ENCODE data around the gene CDCA7L.

CDCA7L gene

DNA sequence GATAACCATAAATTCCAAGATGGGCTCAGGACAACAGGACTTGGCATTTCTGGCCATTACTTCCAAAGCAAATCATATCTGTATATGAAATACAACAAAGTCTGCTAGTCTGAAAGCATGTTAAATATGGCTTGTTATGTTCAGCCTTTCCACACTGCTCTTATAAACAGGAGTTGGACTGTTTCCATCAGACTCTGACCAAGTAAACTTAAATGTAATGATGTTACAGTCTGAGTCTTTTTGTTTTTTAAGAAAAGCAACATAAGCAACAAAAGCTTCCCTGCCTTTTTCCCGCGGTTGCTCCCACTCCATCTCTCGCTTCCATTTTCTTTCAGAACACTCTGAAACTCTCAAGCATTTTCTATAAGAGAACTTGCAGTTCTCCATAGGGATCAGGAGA is 8.1 kb upstream of the CDCA7L start:
- Mint-ChIP-seq H3K27ac (no peak overlapping the region), H3K27me3 (peaks cover 3% of the 10 kb centered on the region), H3K36me3 (ENCODE audit: low read depth) (no peaks in the 10 kb centered on the region), H3K4me1 (ENCODE audit: low read depth) (no peaks in the 10 kb centered on the region), H3K4me3 (no peak overlapping the region), H3K9me3 (no peaks in the 10 kb centered on the region)

DNA sequence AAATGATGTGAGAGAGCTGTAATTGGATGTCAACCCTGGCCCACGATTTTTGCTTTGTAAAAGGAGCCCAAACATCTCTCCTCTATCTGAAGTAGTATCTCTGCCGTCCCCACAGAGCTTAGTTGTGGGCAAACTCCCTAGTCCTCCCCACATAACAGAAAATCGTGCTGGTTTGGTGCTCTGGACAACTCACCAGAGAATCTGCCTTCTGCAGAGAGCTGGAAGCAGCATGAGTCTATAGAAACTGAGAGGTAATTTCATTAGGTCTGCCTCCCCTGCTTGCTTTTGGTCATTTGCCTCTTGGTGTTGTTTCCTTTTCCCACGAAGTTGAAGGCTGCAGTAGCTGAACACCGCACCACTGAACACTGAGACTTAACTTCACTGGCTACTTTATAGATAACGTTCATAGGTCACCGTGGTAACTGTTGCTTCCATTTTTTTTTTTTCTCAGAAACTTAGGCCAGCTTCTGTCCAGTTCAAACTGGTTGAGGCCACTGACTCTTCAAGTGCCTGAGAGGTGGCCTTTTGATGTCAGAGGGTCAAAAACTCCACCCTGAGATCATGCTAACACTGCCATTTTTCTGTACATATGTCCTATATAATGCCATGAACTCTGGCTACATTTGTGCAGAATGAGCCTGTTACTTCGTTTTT is 3.3 kb upstream of the CDCA7L start:
- Mint-ChIP-seq H3K27me3 (peaks cover 8% of the 10 kb centered on the region), H3K4me3 (no peak overlapping the region), H3K27ac (no peak overlapping the region), H3K4me1 (ENCODE audit: low read depth) (peaks cover 34% of the 10 kb centered on the region), H3K9me3 (no peaks in the 10 kb centered on the region), H3K36me3 (ENCODE audit: low read depth) (peaks cover 3% of the 10 kb centered on the region)

DNA sequence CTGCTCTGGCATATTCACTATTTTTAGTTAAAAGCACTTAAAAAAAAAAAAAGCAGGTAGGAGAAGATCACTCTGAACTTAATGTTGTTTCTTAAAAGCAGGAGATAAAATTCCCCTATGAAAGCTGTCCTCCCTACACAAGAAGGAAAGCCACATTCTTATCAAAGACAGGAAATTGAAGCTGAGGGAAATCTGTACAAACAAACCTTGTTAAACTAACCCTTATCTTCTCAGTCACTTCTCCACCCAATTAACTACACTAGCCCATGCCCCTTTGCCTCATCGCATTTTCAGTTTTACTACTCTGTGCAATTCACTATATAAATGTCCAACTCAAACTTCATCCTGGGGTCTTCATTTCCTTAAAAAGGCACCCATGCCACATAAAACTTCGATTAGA is 2.7 kb upstream of the CDCA7L start:
- Mint-ChIP-seq H3K27me3 (peaks cover 8% of the 10 kb centered on the region), H3K4me3 (no peak overlapping the region), H3K36me3 (ENCODE audit: low read depth) (peaks cover 6% of the 10 kb centered on the region), H3K4me1 (ENCODE audit: low read depth) (peaks cover 41% of the 10 kb centered on the region), H3K27ac (no peak overlapping the region), H3K9me3 (no peaks in the 10 kb centered on the region)

DNA sequence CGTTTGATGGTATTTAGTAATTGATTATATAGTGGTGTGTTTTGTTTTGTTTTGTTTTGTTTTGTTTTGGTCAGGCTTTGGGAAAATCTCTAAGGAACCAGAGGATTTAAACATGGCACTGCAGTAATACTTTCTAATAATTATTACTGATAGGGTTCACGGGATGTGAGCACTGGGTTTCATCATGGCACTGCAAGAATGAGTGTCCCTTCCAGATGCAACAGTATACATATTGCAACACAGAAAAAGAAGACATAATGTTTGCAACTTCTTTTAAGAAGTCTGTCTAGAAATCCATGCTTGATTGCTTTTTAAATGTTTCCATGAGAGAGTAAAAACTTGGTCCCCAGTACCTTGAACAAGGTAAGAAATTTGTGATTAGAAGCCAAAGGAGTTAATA is 2.2 kb upstream of the CDCA7L start:
- no peak overlapping the region for H3K27ac Mint-ChIP-seq
- no peaks in the 10 kb centered on the region for H3K9me3 Mint-ChIP-seq
- peaks cover 10% of the 10 kb centered on the region for H3K36me3 Mint-ChIP-seq (ENCODE audit: low read depth)
- H3K4me3 Mint-ChIP-seq: no peak overlapping the region
- H3K27me3 Mint-ChIP-seq: peaks cover 8% of the 10 kb centered on the region
- peaks cover 45% of the 10 kb centered on the region for H3K4me1 Mint-ChIP-seq (ENCODE audit: low read depth)

DNA sequence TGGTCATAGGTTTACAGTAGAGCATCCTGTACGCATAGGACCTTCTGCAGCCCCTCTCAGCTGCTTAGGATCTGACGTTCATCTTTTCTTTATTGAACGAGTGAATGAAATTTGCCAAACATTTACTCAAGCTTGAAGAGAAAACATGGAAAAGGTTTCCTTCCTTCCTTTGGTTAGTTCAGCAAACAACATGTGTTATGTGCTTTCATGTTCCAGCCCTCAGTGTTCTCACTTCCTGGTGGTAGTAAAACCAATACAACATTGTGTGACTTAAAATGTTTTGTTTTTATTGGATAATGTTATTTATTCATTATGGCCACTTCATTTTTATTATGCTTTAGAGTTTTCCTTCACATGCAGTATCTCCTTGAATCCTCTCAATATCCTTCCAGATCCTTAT is 1.4 kb upstream of the CDCA7L start:
- no peak overlapping the region for H3K27ac Mint-ChIP-seq
- H3K9me3 Mint-ChIP-seq: no peaks in the 10 kb centered on the region
- peaks cover 13% of the 10 kb centered on the region for H3K36me3 Mint-ChIP-seq (ENCODE audit: low read depth)
- peaks cover 8% of the 10 kb centered on the region for H3K27me3 Mint-ChIP-seq
- peaks cover 54% of the 10 kb centered on the region for H3K4me1 Mint-ChIP-seq (ENCODE audit: low read depth)
- no peak overlapping the region for H3K4me3 Mint-ChIP-seq

DNA sequence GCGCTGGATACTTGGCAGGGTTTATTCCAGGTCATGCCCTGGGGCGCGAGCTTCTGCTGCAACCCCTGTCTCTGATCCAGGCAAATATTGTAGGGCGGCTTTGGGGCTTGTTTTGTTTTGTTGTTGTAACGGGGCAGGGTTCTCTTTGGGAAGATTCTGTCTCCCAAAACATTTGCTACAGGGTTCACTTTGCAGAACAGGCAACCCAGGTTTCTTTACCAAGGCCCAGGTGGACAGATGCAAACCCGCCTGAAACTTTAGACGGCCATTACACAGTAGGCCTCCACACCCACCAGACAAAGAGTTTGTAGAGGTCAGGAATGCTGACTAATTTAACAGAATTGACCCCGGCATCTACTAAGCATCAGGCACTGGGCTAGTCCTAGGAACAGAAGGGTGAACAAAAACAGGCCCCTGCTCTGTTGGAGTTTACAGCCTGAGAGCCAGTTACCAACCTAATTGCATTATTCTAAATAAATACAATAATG is 567 bp upstream of the CDCA7L start:
- H3K27me3 Mint-ChIP-seq: peaks cover 8% of the 10 kb centered on the region
- H3K4me1 Mint-ChIP-seq (ENCODE audit: low read depth): peaks cover 62% of the 10 kb centered on the region
- H3K9me3 Mint-ChIP-seq: no peaks in the 10 kb centered on the region
- peak overlapping the region; percentile 90 for H3K4me3 Mint-ChIP-seq
- peak overlapping the region; percentile 88 for H3K27ac Mint-ChIP-seq
- peaks cover 14% of the 10 kb centered on the region for H3K36me3 Mint-ChIP-seq (ENCODE audit: low read depth)

DNA sequence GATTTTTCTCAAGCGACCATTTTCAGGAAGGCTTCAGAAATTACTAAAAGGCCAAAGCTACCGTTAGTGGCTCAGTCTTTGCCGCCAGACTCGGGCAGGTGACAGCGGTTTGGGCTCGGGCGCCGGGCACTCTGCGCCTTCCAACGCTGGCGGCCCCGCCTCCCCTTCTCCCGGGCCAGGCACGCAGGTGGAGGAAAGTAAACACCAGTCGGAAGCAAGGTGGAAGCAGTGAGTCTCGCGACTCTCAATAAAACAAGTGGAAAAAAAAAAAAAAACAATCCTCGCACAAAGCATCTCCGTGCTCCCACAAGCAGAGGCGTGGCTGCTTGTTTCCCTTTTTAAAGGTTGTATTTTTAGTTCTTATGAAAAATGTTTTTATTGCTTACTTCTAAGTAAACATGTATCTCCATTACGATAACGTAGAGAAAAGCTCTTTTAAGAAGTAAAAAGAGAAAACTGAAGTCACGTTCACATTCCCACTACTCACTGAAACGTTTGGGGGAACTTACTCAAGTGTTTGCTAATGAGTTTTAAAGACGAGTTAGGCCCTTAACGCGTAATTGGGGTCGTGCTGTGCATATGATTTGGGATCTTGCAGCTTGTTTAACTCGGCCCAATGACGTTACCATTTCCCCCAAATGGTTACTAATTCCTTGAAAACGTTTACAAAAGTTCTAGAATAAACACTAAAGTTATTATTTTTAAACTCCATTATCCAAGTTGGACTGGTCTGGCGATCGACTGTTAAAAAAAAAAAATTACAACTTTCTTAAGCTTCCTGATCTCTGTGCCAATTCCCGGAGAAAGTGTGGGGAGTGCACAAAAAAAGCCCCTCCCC is 864 bp downstream of the CDCA7L start:
- Mint-ChIP-seq H3K27me3 (peaks cover 4% of the 10 kb centered on the region), H3K9me3 (no peaks in the 10 kb centered on the region), H3K4me3 (peak overlapping the region; percentile 90), H3K4me1 (ENCODE audit: low read depth) (peaks cover 76% of the 10 kb centered on the region), H3K27ac (peak overlapping the region; percentile 88), H3K36me3 (ENCODE audit: low read depth) (peaks cover 21% of the 10 kb centered on the region)

DNA sequence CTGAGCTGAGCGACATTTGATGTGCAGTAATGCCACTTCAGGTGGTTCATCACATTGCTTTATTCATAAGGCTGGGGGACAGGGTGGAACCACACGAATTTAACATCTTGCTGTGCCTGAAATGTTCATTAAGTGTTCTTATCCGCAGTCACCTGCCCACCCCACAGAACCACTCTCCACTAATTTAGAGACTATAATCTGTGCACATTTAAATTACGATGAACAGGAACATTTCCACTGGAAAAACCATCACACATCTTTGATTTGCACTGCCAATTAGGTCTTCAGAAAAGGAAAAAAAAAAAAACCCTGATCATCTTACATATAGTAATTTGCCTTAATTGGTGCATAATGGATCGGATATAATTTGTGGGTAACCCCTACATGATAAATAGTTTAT is 2.3 kb downstream of the CDCA7L start:
- H3K27ac Mint-ChIP-seq: peak overlapping the region; percentile 24
- peaks cover 26% of the 10 kb centered on the region for H3K36me3 Mint-ChIP-seq (ENCODE audit: low read depth)
- H3K27me3 Mint-ChIP-seq: peaks cover 4% of the 10 kb centered on the region
- no peaks in the 10 kb centered on the region for H3K9me3 Mint-ChIP-seq
- peaks cover 87% of the 10 kb centered on the region for H3K4me1 Mint-ChIP-seq (ENCODE audit: low read depth)
- H3K4me3 Mint-ChIP-seq: peak overlapping the region; percentile 90

DNA sequence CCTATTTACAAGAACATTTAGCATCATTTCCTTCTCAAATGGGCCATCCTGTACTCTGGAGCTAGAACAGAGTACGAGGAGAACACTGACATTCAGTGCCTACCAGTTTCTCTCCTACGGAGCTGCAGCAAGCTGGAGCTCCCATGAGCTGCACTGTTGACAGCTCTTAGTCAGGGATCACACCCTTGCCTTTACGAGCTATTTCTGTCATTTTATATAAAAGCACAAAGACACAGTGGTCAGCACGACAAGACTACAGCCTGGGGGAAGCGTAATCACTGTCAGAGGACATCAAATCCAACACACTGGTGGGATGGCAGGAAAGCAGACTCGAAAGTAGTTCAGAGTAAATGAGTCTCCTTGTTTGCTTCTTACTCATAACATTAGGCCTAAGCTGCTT is 2.7 kb downstream of the CDCA7L start:
- H3K4me3 Mint-ChIP-seq: peak overlapping the region; percentile 90
- H3K36me3 Mint-ChIP-seq (ENCODE audit: low read depth): peaks cover 31% of the 10 kb centered on the region
- peak overlapping the region; percentile 24 for H3K27ac Mint-ChIP-seq
- H3K4me1 Mint-ChIP-seq (ENCODE audit: low read depth): peaks cover 87% of the 10 kb centered on the region
- H3K9me3 Mint-ChIP-seq: no peaks in the 10 kb centered on the region
- peaks cover 4% of the 10 kb centered on the region for H3K27me3 Mint-ChIP-seq

DNA sequence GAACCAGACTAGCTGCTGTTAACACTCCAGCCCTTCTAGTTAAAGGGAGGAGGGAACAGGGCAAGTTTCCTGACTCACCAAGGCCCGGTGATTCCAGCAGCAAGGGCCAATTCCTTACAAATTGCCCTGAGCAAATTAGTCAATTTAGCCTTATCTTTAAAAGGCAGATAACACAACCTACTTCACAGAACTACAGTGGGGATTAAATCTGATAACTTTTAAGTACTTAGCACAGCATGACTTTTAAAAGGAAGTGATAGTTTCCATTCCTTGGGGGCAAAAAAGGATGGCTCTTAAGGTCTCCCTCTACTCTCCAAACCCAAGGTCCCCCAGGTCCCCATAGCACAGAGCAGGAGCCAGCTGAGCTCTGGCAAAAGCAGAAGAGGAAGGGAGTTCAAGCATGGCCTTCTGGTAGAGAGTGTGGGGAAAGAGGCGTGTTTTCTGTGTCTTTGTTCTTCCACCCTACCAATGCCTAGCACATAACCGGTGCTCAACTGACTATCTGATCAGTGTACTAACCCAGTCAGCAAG is 4.0 kb downstream of the CDCA7L start:
- peaks cover 82% of the 10 kb centered on the region for H3K4me1 Mint-ChIP-seq (ENCODE audit: low read depth)
- H3K4me3 Mint-ChIP-seq: peak overlapping the region; percentile 90
- no peaks in the 10 kb centered on the region for H3K27me3 Mint-ChIP-seq
- H3K9me3 Mint-ChIP-seq: no peaks in the 10 kb centered on the region
- peak overlapping the region; percentile 21 for H3K27ac Mint-ChIP-seq
- peaks cover 41% of the 10 kb centered on the region for H3K36me3 Mint-ChIP-seq (ENCODE audit: low read depth)

DNA sequence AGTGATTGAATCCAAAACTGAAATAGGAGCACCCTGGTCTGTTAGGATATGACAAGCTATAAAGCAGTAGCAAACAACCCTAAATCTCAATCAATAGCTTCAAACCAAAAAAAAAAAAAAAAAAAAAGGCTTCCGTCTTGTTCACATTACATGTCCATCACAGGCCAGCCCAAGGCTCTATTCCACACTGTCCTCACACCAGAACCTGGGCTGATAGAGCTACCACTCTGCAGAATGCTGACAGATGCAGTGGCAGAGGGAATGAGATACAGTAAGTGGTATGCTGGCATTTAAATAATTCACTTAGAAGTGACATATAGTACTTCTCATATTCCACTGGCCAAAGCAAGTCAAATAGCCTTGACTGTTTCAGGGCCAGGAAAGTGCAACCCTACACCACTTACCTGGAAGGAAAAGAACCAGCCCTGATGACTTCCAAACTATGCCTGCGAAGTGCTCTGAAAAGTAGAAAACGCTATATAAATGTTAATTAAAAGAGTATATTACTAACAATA is 5.8 kb downstream of the CDCA7L start:
- Mint-ChIP-seq H3K4me3 (peak overlapping the region; percentile 78), H3K36me3 (ENCODE audit: low read depth) (peaks cover 56% of the 10 kb centered on the region), H3K9me3 (peaks cover 4% of the 10 kb centered on the region), H3K27ac (peak overlapping the region; percentile 97), H3K4me1 (ENCODE audit: low read depth) (peaks cover 89% of the 10 kb centered on the region), H3K27me3 (no peaks in the 10 kb centered on the region)

DNA sequence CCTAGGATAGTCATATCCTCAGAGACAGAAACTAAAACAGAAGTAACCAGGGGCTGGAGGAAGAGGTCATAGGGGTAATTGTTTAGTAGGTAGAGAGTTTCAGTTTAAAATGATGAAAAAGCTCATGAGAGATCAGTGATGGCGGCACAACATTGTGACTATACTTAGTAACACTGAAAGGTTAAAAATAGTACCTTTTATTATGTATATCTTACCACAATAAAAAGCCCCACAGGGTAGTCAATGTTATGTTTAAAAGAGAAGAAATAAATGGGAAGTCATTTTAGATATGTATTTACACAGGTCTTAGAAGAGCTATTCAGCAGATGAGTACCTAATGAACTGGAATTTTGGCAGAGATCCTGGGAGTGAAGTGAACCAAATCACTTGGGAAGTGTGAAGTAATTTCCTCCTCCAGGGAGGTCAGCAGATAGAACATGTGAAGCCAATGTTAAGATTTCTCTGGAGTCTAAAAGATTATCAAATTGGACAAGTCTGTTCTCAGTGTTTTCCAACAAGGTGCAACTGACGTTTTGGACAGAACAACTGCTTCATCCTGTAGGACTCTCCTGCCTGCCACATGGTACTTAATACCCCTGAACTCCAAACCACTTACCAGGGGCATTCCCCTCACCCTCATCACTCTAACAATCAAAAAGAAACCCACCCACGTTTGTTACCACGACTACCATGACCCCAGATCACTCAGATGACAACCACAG is 6.4 kb downstream of the CDCA7L start:
- Mint-ChIP-seq H3K9me3 (peaks cover 6% of the 10 kb centered on the region), H3K27ac (peak overlapping the region; percentile 97), H3K4me3 (peak overlapping the region; percentile 78), H3K27me3 (no peaks in the 10 kb centered on the region), H3K36me3 (ENCODE audit: low read depth) (peaks cover 59% of the 10 kb centered on the region), H3K4me1 (ENCODE audit: low read depth) (peaks cover 90% of the 10 kb centered on the region)

DNA sequence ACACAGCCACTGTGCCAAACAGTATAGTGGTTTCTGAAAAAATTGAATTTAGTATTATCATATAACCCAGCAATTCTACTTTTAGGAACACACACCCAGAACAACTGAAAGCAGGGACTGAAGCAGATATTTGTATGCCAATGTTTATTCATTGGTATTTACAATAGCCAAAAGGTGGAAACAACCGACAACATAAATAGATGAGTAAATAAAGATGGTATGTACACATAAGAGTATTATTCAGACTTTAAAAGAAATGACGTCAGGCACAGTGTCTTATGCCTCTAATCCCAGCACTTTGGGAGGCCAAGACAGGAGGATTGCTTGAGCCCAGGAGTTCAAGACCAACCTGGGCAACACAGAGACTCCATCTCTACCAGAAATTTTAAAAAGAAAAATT is 7.2 kb downstream of the CDCA7L start:
- H3K27me3 Mint-ChIP-seq: no peaks in the 10 kb centered on the region
- H3K4me3 Mint-ChIP-seq: peak overlapping the region; percentile 78
- peak overlapping the region; percentile 97 for H3K27ac Mint-ChIP-seq
- H3K36me3 Mint-ChIP-seq (ENCODE audit: low read depth): peaks cover 65% of the 10 kb centered on the region
- peaks cover 8% of the 10 kb centered on the region for H3K9me3 Mint-ChIP-seq
- peaks cover 91% of the 10 kb centered on the region for H3K4me1 Mint-ChIP-seq (ENCODE audit: low read depth)

DNA sequence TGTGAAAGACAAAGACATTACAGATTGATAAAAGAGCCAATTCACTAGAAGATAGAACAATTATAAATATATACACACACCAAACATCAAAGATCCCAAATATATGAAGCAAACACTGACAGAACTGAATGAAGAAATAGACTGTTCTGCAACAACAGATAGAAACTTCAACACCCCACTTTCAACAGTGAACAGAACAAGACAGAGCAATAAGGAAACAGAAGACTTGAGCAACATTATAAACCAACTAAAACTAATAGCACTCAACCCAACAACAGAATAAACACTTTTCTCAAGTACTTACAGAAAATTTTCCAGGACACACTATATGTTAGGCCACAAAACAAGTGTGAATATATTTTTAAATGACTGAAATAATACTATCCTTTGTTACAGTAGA is 10.9 kb downstream of the CDCA7L start:
- Mint-ChIP-seq H3K9me3 (peaks cover 8% of the 10 kb centered on the region), H3K4me1 (ENCODE audit: low read depth) (peaks cover 70% of the 10 kb centered on the region), H3K27ac (no peak overlapping the region), H3K27me3 (no peaks in the 10 kb centered on the region), H3K36me3 (ENCODE audit: low read depth) (peaks cover 76% of the 10 kb centered on the region), H3K4me3 (no peak overlapping the region)

All from stimulated activated naive CD8-positive, alpha-beta T cell treated with anti-CD3 and anti-CD28 coated beads, Interleukin-15, Interleukin-2, amounts not matched to agents 100 ng/mL and 50 ng/mL, for 24 hours (primary cell).